GM12801 (cell line): ENCODE results near the gene PPARG.

ENCODE experiments used
- TF ChIP-seq, protein P1 (sequence below): IDR thresholded peaks from one replicate; pipeline ENCODE4 v1.5.1; 2011; ENCODE audit warnings: control low read depth; ENCODE audit not compliant: insufficient read length; ENCODE audit errors: extremely low read depth

Gene PPARG

GRCh38 chr3:12393894-12394293 lies 105.0 kb downstream of the PPARG start:
- TF ChIP-seq, protein P1, sequence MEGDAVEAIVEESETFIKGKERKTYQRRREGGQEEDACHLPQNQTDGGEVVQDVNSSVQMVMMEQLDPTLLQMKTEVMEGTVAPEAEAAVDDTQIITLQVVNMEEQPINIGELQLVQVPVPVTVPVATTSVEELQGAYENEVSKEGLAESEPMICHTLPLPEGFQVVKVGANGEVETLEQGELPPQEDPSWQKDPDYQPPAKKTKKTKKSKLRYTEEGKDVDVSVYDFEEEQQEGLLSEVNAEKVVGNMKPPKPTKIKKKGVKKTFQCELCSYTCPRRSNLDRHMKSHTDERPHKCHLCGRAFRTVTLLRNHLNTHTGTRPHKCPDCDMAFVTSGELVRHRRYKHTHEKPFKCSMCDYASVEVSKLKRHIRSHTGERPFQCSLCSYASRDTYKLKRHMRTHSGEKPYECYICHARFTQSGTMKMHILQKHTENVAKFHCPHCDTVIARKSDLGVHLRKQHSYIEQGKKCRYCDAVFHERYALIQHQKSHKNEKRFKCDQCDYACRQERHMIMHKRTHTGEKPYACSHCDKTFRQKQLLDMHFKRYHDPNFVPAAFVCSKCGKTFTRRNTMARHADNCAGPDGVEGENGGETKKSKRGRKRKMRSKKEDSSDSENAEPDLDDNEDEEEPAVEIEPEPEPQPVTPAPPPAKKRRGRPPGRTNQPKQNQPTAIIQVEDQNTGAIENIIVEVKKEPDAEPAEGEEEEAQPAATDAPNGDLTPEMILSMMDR: no peak

DNA sequence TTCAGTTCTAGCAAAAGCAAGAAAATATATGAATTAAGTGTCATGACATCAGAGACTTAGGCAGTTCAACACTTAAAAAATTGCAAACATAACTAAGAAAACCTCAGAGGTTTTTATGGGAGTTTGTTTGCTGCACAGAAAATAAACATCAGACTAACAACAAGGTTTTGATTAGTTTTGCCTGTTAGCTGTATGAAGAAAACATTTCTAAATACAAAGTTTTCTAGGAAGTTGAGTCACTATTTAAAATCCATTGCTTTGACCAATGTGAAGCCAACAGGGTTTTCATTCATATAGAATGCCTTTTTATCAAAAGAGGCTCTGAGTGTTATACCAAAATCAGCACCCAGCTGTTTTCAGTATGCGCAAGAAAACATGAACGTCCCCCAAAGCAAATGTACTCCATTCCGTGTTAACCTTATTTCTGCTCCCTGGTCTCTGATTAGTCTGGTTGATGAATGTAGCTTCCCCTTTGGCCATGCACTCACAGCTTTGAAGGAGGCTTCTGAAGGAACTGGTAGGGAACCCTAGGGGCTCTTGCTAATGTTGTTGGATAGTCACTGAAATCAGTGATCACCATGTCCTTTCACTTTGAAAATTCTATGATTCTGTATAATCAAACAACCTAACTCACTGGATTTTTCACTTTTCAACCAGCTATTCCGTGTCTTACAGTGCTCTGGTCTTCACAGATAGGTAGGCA lies 105.8 kb downstream of the PPARG start:
- TF ChIP-seq, protein P1: no peak

DNA sequence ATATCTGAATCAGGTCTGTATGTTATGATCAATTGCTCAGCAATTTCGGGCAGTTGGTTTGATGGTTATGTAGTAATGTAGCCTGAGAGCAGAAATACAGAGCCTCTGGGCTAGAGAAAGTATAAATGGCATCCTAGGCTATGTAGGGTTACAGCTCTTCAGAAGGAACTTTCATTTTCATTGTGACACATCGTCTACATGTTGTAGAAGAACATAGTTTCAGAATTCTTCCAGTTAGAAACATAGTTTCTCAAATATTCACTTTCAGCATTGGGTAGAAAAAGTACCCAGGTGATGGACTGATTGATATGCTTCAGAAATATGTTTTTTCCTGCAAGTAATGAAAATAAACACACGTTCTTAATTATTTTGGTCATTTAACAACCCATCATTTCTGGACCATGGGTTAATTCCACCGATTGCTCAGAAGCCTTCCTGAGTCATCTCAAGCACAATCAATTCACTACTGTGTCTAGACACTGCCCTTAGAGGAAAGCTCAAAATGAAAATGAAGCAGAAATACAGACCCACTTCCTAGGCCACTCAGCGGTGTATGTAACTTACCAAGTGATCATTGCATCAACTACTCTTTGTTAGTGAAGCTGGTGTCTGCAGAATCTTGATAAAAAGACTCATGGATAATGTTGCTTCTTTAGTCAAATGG lies 106.6 kb downstream of the PPARG start:
- TF ChIP-seq, protein P1: no peak

GRCh38 chr3:12396471-12396870 lies 107.6 kb downstream of the PPARG start:
- TF ChIP-seq, protein P1: no peak

DNA sequence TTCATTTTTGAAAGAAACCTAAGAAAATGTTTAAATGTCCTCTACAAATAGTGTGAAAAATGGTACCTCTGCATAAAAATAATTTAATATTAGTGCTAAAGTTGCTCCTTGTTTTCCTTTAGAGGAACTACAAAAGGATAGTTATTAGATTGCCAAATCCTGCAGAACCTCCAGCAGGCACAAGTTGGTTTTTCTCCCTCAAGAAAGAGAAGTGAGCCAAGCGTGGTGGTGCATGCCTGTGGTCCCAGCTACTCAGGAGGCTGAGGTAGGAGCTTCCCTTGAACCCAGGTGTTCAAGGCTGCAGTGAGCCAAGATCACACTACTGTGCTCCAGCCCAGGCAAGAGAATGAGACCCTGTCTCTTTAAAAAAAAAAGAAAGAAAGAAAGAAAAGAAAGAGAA lies 110.4 kb downstream of the PPARG start:
- TF ChIP-seq, protein P1: no peak

- TF ChIP-seq, protein P1: no peak
These were observed 111.8 kb downstream of the PPARG start for GRCh38 chr3:12400616-12401194.

DNA sequence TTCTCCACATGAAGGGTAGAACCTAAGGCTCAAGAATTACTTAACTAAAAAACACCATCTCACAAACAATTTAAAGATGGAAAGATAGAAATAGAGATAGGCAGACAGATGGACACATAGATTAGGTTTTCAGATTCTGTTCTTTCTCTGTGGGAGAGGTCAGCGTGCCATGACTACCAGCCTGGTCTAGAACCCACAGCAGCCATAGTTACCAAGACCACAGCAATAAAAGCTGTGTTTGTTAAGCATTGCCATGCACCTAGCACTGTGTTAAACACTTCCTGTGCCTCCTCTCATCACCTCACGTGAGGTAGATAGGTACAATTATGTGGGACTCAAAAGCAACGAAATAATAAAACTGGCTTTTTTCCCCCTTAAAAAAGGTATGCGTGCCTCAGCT lies 112.3 kb downstream of the PPARG start:
- TF ChIP-seq, protein P1: no peak
